HepG2 (cell line): ENCODE data around the gene AGR3. TPM values are rescaled to one million over a fixed set of nuclear protein-coding genes. Genes with fewer than 3 reads are reported as not detected.

Experiments
- CBX5 ChIP-seq: sonication (generic); formaldehyde crosslinking; IDR thresholded peaks from 2 replicates; pipeline ENCODE4 v1.4.0; 2020; ENCODE audit warnings: missing genetic modification reagents, borderline replicate concordance
- EP300 ChIP-seq, 3 experiments: sonication (generic) in 1 of 3; formaldehyde crosslinking in 1 of 3; IDR thresholded peaks; 2 replicates each; pipeline versions ENCODE4 v1.5.1 to v1.6.1; 2011 to 2020; ENCODE audit warnings: low read depth in 2 of 3, low read length in 2 of 3, borderline replicate concordance in 1 of 3, improper control_type of control experiment in 1 of 3, mild to moderate bottlenecking in 1 of 3, missing genetic modification reagents in 1 of 3, moderate library complexity in 1 of 3
- FOXM1 ChIP-seq: sonication (generic); formaldehyde crosslinking; IDR thresholded peaks from 2 replicates; pipeline ENCODE4 v1.5.0; 2020; ENCODE audit warnings: missing genetic modification reagents
- GATAD1 ChIP-seq: IDR thresholded peaks from 2 replicates; pipeline ENCODE4 v1.6.1; 2016; ENCODE audit warnings: missing genetic modification reagents, missing compliant biosample characterization
- IKZF5 ChIP-seq: IDR thresholded peaks from 2 replicates; pipeline ENCODE4 v1.6.1; 2018; ENCODE audit warnings: missing genetic modification reagents, mild to moderate bottlenecking, missing compliant biosample characterization
- KLF11 ChIP-seq: IDR thresholded peaks from 2 replicates; pipeline ENCODE4 v1.6.1; 2016; ENCODE audit warnings: missing compliant biosample characterization
- LCORL ChIP-seq, 2 experiments: fragments of 450-650 bp in 1 of 2; sonication (generic) in 1 of 2; formaldehyde crosslinking in 1 of 2; IDR thresholded peaks; 2 replicates each; pipeline versions ENCODE4 v1.5.0 to v1.6.1; 2017 to 2020; ENCODE audit warnings: antibody characterized with exemption in 1 of 2, missing genetic modification reagents in 1 of 2
- PHF21A ChIP-seq: sonication (generic); formaldehyde crosslinking; IDR thresholded peaks from 2 replicates; pipeline ENCODE4 v1.5.0; 2020; ENCODE audit warnings: mild to moderate bottlenecking, missing genetic modification reagents
- POLR2G ChIP-seq: fragments of 200-400 bp; formaldehyde crosslinking; IDR thresholded peaks from 2 replicates; pipeline ENCODE4 v1.6.1; 2018; ENCODE audit warnings: mild to moderate bottlenecking, low read depth, low read length, moderate library complexity
- SP4 ChIP-seq: sonication (generic); formaldehyde crosslinking; IDR thresholded peaks from 2 replicates; pipeline ENCODE4 v1.8.1; 2023; ENCODE audit warnings: mild to moderate bottlenecking, missing genetic modification reagents
- ZMAT3 ChIP-seq: sonication (generic); formaldehyde crosslinking; conservative IDR thresholded peaks from 2 replicates; pipeline ENCODE4 v1.7.0; 2021; ENCODE audit warnings: missing genetic modification reagents
- ZNF407 ChIP-seq: sonication (generic); formaldehyde crosslinking; IDR thresholded peaks from one replicate; pipeline ENCODE4 v1.5.1; 2020; ENCODE audit warnings: mild to moderate bottlenecking, missing genetic modification reagents; ENCODE audit errors: not compliant biosample characterization
- ZNF616 ChIP-seq: sonication (generic); formaldehyde crosslinking; IDR thresholded peaks from 2 replicates; pipeline ENCODE4 v1.5.0; 2020; ENCODE audit warnings: low read depth, mild to moderate bottlenecking, missing genetic modification reagents
- polyA plus RNA-seq, 8 experiments: library from polyadenylated mRNA; depleted of rRNA in 3 of 8; stranded (reverse) in 7 of 8; unstranded in 1 of 8; fragments of >200 nt; fragmentation: Illumina TruSeq in 4 of 8; extraction: Trizol in 4 of 8; gene quantifications; 2 replicates each; pipeline versions ENCODE4 v1.2.1 to v1.2.3, GENCODE V29; 2011 to 2016; ENCODE audit warnings: low read depth in 4 of 8, missing spikeins in 1 of 8, mixed read lengths in 1 of 8; ENCODE audit not compliant: insufficient read depth in 1 of 8
- total RNA-seq, 5 experiments: library from RNA; depleted of rRNA; stranded (reverse); fragments of >200 nt; fragmentation: Illumina TruSeq; extraction: Trizol; gene quantifications; 2 replicates each; pipeline ENCODE4 v1.2.3, GENCODE V29; 2016; ENCODE audit warnings: low read depth in 1 of 5
- TF ChIP-seq, protein P1 (sequence below): IDR thresholded peaks from 2 replicates; pipeline ENCODE4 v1.6.1; 2016; ENCODE audit warnings: mild to moderate bottlenecking, missing biosample characterization, missing genetic modification reagents
- TF ChIP-seq, protein P2 (sequence below): sonication (generic); formaldehyde crosslinking; IDR thresholded peaks from 2 replicates; pipeline ENCODE4 v1.5.0; 2020; ENCODE audit warnings: mild to moderate bottlenecking, missing genetic modification reagents, borderline replicate concordance
- TF ChIP-seq, protein P3 (sequence below): sonication (generic); formaldehyde crosslinking; IDR thresholded peaks from 2 replicates; pipeline ENCODE4 v1.4.0; 2020; ENCODE audit warnings: missing genetic modification reagents

AGR3 gene
- total and polyA plus RNA-seq, 2 of the 13 experiments (the other 11 are each of a cell fraction or from before 2014, with no cell fraction given) = not detected

DNA sequence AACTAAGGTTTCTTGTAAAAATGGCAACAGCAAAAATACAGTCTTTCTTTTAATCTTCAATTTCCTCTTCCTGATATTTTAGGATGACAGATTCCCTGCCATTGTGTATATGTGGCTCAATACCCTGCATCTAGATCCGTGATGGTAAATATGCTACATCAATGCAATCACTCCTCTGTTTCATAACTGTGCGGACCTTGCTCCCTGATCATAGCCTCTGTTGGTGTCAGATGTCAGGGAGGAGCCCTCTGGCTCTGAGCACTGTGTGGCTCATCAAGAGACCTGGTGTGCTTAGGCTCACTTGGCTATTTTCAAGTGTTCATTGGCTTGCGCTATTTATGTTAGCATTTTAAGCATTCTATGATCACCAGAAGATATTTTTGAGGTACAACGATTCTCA lies 33.0 kb upstream of the AGR3 start (continued):
- TF ChIP-seq IKZF5 (CRISPR knock-in tag) = peak; percentile 60; the same call in 1 of the 2 replicates
- no peak for TF ChIP-seq KLF11 (CRISPR knock-in tag)
- TF ChIP-seq, protein P1, sequence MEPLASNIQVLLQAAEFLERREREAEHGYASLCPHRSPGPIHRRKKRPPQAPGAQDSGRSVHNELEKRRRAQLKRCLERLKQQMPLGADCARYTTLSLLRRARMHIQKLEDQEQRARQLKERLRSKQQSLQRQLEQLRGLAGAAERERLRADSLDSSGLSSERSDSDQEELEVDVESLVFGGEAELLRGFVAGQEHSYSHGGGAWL (CRISPR knock-in tag) = no peak
- TF ChIP-seq, protein P2, sequence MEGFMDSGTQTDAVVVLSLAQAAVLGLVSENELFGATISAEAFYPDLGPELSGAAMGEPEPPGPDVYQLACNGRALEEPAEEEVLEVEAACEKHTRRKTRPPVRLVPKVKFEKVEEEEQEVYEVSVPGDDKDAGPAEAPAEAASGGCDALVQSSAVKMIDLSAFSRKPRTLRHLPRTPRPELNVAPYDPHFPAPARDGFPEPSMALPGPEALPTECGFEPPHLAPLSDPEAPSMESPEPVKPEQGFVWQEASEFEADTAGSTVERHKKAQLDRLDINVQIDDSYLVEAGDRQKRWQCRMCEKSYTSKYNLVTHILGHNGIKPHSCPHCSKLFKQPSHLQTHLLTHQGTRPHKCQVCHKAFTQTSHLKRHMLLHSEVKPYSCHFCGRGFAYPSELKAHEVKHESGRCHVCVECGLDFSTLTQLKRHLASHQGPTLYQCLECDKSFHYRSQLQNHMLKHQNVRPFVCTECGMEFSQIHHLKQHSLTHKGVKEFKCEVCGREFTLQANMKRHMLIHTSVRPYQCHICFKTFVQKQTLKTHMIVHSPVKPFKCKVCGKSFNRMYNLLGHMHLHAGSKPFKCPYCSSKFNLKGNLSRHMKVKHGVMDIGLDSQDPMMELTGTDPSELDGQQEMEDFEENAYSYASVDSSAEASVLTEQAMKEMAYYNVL (CRISPR knock-in tag) = no peak
- no peak for TF ChIP-seq FOXM1 (CRISPR knock-in tag)
- peak; percentile 44; the same call in 1 of the 2 replicates for TF ChIP-seq GATAD1 (CRISPR knock-in tag)
- peak in 1 of 2 experiments; percentile 70; a peak in 3 of 4 replicates for TF ChIP-seq EP300 (IDR thresholded peaks at IDR 0.05; ENCODE audit: low read depth in 2 of 2, low read length in 2 of 2)
- TF ChIP-seq EP300 (CRISPR knock-in tag; IDR thresholded peaks at IDR 0.05; ENCODE audit: borderline replicate concordance) = peak; percentile 57; the same call in 1 of the 2 replicates
- TF ChIP-seq, protein P3, sequence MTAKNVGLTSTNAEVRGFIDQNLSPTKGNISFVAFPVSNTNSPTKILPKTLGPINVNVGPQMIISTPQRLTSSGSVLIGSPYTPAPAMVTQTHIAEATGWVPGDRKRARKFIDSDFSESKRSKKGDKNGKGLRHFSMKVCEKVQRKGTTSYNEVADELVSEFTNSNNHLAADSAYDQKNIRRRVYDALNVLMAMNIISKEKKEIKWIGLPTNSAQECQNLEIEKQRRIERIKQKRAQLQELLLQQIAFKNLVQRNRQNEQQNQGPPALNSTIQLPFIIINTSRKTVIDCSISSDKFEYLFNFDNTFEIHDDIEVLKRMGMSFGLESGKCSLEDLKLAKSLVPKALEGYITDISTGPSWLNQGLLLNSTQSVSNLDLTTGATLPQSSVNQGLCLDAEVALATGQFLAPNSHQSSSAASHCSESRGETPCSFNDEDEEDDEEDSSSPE = no peak
- no peak for TF ChIP-seq ZMAT3 (CRISPR knock-in tag)
- no peak for TF ChIP-seq SP4 (CRISPR knock-in tag)
- no peak for TF ChIP-seq ZNF616 (CRISPR knock-in tag)
- no peak for TF ChIP-seq PHF21A (CRISPR knock-in tag)
- no peak for TF ChIP-seq POLR2G
- no peak for TF ChIP-seq ZNF407 (CRISPR knock-in tag)
- TF ChIP-seq LCORL (IDR thresholded peaks at IDR 0.05) = no peak
- TF ChIP-seq LCORL (CRISPR knock-in tag; IDR thresholded peaks at IDR 0.05) = no peak
- peak; percentile 91 for TF ChIP-seq CBX5
